ENCODE data around the gene LMTK3. TPM values are rescaled to one million over a fixed set of nuclear protein-coding genes. Genes with fewer than 3 reads are reported as not detected.

Gene LMTK3
- total RNA-seq, 1 donor from 2014 or later = not detected

DNA sequence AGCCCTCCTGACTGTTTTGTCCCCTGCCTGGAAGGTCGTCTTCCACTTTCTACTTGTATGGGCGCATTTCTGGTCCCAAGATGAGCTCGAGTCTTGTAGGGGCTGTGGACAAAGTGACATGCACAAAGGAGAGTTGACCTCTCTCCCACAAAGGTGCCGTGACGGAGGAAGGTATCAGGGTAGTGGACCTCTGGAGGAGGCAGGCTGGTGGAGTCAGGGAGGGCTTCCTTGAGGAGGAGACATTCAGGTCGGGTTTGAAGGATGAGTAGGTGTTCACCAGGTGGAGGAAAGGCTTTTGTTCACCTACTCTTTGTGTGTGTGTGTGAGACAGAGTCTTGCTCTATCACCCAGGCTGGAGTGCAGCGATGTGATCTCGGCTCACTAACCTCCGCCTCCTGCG is 40.8 kb downstream of the LMTK3 start:
- no peak for DNase-seq (ENCODE audit: low spot score)

DNA sequence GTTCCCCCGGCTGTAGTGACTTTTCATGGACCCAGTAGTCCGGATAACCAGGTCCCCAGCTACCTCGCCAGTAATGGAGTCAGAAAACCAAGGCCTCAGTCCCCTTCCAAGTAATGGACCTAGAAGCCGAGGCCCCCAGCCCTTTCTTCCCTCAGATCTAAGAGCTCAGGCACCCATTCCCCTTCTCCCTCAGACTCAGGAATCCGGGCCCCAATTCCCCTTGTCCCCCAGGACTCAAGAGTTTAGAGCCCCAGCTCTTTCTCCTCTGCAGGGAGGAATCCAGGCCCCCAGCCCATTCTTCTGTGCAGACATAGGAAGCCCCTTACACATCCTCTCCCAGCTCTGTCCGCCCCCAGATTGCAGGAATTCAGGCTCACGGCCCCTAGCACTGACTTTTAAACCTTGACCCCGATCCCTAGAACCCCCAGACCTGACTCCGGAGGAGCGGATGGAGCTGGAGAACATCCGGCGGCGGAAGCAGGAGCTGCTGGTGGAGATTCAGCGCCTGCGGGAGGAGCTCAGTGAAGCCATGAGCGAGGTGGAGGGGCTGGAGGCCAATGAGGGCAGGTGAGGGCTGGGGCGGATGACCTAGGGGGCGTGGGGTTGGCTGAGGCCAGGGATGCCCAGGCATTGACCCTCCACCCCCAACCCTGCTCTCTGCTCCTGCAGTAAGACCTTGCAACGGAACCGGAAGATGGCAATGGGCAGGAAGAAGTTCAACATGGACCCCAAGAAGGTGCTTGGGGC is 41.5 kb downstream of the LMTK3 start:
- no peak for DNase-seq (ENCODE audit: low spot score)

DNA sequence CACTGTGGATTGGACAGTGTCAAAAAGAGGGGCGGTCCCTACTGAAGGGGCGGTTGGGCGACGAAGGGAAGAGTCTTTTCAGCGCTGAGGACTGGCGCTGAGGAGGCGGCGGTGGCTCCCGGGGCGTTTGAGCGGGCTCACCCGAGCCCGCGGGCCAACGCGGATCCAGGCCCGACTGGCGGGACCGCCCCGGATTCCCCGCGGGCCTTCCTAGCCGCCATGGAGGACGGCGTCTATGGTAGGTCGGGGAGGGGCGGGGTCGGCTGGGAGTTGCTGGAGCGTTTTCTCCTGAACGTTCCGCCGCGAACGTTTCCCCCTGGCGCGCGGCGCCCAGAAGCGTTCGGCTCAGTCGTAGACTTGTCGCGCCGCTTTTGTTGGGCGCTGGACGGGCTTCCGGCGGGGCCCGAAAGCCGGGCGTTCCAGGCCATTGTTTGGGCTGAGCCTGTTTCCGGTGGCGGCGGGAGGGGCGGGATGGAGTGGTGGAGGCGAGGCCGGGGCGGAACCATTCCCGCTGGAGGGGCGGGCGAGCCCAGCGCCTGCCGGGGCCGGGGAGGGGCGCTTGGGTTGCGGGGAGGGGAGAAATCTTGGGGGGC is 42.2 kb downstream of the LMTK3 start, which contains the start of gene CYTH2:
Gene CYTH2 (plus strand): TSS at position 81 of the 593 bp plus-strand sequence. CDS start 139 bp downstream, at position 220.
- DNase-seq (ENCODE audit: low spot score) = peak; percentile 90

DNA sequence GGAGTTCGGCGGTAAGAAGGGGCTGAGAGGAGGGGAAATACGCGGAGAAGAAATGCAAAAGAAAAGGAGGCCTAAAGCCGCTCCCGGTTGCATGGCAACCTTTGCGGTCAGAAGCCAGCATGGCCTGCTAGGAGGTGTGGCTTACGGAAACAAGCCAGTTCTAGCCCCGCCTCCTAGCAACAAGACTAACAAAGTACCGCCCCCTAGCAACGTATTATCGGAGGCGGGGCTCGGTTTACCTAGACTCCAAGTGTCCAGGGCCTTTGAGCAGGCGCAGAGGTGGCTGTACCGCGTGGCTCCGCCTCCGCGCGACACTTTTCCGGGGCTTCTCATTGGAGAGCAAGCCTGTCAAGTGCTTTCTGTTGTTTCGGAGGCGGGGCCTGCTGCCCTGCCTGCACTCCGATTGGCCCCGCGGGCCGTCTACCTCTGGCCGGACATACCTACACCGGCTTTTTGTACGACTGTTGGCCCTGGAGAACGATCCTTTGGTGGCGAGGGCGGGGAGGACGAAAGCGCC is 42.8 kb downstream of the LMTK3 start:
- DNase-seq (ENCODE audit: low spot score) = peak; percentile 100

DNA sequence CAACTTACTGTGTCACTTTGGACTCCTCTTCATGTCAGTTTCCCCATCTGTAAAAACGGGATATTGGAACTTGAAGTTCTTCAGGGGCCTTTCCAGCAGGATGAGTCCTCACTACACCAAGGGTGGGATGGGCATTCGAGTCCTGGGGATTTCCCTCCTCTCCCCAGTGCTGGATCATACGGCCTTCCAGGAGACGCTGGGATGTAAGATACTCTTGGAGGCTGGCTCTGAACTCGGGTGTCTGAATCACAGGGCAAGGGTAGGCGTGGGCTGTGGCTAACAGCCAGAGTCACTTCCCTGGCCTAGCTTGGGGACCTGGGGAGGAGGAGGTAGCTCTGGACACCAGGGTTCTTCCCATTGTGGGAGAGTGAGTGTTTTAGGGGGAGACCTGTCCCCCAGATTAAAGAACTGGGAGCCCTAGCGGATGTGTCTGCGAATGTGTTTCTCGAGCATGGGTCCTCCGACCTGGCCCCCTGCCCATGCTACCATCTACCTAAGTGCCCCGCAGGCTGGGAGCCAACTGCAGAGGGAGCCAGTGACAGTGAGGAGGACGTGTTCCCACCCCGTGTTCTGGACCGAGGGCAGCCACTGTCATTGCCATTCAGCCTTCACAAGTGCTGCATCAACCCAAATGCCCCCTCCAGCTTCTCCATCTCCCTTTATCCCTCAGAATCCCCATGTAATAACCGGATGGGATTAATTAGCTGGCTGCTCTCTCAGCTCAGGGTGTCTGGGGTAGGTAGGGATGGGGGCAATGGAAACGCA is 44.9 kb downstream of the LMTK3 start:
- DNase-seq (ENCODE audit: low spot score) = no peak

DNA sequence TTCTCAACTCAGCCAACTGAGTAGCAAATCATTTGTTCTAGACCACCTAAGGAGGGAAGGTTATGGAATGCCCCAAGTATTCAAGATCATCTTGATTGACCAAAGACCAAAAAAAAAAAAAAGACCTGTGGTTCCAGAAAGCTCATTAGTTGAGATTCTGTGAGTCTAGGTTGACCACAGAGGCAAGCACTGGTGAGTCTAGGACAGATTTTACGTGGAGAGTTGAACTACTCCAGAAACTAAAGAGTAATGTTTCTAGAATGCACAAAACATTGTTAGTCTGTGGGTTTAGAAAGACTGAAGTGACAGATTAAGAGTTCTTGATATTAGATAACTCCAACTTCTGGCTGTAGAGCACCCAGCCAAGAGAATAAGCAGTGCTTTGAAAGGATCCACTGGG is 46.4 kb downstream of the LMTK3 start:
- no peak for DNase-seq (ENCODE audit: low spot score)

DNA sequence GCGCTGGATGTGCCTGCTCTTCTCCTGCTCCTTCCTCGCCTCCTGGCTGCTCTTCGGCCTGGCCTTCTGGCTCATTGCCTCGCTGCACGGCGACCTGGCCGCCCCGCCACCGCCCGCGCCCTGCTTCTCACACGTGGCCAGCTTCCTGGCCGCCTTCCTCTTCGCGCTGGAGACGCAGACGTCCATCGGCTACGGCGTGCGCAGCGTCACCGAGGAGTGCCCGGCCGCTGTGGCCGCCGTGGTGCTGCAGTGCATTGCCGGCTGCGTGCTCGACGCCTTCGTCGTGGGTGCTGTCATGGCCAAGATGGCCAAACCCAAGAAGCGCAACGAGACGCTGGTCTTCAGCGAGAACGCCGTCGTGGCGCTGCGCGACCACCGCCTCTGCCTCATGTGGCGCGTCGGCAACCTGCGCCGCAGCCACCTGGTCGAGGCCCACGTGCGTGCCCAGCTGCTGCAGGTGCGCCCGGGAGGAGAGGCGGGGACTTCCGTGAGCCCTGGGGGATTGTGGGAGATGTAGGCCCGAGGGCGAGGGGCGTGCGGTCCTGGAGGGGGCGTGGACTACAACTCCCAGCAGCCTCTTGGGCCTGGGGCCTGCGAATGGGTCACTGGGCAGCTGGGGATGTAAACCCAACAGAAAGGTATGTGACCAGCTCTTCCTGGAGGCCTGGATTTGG is 49.5 kb downstream of the LMTK3 start:
- DNase-seq (ENCODE audit: low spot score) = no peak

DNA sequence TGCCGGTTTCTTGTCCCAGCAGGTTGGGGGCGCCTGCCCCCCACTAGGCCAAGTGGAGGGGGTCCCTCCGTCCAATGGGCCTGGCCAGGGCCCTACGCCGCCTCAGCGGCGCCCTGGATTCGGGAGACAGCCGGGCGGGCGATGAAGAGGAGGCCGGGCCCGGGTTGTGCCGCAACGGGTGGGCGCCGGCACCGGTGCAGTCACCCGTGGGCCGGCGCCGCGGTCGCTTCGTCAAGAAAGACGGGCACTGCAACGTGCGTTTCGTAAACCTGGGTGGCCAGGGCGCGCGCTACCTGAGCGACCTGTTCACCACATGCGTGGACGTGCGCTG is 50.0 kb downstream of the LMTK3 start:
- DNase-seq (ENCODE audit: low spot score) = no peak

DNA sequence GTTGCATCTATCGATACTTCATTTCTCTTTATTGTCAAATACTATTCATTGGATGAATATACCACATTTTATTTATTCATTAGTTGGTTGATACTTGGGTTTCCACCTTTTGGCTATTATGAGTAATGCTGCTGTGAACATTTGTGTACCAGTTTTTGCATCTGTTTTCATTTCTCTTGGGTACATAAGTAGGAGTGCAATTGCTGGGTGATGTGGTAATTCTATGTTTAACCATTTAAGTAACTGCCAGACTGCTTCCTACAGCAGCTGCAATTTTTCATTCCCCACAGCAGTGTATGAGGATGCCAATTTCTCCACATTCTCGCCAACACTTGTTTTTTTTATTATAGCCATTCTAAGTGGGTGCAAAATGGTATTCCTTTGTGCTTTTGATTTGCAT is 53.6 kb downstream of the LMTK3 start:
- no peak for DNase-seq (ENCODE audit: low spot score)

DNA sequence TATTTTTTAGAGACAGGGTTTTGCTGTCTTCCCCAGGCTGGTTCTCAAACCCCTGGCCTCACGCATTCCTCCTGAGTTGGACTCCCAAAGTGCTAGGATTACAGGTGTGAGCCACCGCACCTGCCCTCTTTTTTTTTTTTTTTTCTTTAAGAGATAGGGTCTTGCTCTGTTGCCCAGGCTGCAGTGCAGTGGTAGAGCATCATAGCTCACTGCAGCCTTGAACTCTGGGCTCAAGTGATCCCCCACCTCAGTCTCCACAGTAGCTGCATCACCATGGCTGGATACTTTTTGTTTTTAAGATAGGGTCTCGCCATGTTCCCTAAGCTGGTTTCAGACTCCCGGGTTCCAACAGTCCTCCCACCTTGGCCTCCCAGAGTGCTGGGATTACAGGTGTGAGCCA is 54.8 kb downstream of the LMTK3 start:
- DNase-seq (ENCODE audit: low spot score) = no peak

DNA sequence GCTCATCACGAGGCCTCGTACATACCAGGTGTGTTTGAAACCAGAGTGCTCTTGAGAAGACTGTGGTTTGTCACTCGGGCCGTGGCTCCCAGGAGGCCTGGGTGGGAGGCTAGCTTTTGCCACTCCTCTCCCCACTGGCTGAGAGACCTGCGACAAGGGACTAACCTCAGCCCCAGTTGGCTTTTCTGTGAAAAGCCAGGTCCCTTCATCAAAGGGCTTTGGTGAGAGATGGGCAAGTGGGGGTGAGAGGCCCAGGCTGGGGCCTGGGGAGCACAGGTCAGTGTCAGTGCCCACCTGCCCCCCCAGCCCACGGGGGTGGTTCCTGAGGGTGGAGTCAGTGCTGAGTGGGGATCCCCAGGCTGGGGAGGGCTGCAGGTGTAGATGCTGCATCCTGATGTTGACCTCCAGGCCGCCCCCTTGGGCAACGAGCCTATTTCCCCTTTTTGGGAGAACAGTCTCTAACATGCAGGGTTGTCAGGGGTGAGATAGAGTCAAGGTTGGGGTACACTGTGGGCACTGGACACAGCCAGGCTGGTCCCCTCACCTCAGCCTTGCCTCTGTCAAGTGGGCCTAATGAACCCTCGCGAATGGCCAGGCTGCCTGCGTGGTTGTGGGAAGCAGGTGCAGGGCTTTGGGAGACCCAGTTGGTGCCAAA is 55.6 kb downstream of the LMTK3 start:
- no peak for DNase-seq (ENCODE audit: low spot score)

DNA sequence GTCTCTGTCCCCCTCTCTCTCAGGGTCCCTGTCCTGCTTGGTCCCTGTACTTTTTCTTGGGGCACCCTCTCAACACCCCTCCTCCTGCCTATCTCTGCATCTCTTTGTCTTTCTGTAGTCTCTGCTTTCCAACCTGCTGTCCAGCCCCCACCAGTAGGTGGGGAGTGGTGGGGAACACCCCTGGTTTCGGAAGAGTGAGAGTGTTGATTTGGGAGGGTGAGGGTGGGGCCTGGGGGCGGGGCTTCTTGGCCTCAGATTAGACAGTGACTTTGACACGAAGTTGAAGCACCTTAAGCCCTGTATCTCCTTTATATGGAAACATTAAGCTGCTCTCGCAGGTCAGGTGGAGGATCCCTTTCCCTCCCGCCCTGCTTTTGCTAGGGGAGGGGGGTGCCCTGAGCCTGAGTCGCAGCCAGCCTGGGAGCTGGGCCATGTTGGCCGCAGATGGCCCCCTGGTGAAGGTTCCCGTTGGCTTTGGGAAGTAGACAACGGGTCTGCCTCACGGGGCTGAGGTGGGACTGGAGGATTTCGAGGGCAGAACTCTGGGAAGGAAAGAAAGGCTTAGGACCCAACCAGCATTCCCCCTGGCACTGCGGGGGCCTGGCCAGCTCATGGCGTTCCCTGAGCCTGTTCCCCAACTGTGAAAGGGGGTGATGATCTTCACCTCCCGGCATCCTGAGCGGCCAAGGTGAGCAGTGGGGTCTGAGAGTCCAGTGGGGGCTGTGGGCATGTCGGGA is 56.3 kb downstream of the LMTK3 start, which contains the start of gene KCNJ14:
Gene KCNJ14 (plus strand): TSS at position 404 of the 737 bp plus-strand sequence. CDS start 6,151 bp downstream, outside the sequence.
- DNase-seq (ENCODE audit: low spot score) = no peak

DNA sequence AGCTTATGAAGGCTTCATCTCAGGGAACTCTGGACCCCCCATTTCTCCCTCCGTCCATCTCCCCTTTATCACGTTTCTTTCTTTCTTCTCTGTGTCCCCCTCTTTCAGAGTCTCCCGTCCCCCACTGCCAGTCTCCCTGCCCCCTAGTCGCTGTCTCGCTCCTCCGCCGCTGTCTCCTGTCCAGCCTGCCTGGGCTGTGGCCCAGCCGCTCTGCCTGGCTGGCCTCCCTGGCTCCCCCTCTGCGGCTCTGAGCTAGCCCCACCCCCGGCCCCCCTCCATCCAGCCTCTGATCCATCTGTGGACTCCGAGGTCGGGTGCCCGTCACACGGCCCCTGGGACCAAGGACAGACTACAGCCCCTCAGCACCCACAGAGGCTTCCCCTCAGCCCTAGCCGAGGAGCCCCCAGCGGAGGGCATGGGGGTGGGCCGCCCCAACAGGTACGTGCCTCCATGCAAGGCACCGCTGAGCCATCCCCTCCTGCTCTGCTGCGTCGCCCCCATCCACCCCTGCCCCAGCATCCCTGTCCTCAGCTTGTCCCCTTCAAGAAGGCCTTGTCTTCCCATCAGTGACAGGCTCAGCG is 57.4 kb downstream of the LMTK3 start:
- DNase-seq (ENCODE audit: low spot score) = no peak

DNA sequence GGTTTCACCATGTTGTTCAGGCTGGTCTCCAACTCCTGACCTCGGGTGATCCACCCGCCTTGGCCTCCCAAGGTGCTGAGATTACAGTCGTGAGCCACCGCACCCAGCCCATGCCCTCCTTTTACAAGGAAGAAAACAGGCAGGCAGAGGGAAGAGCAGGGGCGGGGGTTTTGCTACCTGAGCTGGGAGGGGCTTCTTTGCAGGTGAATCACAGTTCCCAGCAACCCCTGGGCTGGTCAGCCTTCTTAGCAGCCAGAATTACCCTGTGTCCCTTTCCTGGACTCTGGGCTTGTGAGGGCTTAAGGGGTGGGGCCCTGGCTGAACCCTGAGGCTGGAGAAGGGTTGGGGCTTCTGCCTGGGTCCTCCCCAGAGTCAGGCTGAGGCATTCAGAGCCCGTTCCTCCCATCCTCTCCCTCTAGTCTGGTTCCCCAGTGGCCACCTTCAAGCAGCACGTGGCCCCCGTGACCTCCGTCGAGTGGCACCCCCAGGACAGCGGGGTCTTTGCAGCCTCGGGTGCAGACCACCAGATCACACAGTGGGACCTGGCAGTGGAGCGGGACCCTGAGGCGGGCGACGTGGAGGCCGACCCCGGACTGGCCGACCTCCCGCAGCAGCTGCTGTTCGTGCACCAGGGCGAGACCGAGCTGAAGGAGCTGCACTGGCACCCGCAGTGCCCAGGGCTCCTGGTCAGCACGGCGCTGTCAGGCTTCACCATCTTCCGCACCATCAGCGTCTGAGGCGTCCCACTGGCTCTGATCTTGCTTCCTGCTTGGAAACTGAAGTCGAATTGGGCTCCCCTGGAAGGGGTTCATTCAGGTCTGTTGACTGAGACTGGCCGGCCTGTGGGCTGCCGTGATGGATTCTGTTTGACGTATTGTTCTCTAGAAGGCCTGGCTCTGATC is 59.1 kb downstream of the LMTK3 start:
- no peak for DNase-seq (ENCODE audit: low spot score)

DNA sequence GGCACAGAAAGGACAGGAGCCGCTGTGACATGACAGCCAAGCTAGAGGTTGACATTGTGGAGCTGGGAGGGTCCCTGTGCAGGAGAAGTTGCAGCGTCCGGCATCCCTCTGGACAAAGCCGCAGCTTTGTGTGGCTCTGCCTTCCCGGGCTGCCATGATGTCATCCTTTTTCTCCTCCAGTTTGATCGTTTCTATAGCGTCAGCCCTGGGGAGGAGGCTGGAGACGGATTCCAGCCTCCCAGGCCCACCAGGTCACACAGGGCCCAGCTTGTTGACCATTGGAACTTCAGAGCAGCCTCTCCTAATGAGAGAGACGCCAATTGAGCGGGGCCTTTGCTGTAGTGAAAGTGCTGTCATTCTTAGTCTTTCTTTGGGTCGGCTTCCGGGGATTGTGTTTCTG is 60.0 kb downstream of the LMTK3 start:
- no peak for DNase-seq (ENCODE audit: low spot score)

DNA sequence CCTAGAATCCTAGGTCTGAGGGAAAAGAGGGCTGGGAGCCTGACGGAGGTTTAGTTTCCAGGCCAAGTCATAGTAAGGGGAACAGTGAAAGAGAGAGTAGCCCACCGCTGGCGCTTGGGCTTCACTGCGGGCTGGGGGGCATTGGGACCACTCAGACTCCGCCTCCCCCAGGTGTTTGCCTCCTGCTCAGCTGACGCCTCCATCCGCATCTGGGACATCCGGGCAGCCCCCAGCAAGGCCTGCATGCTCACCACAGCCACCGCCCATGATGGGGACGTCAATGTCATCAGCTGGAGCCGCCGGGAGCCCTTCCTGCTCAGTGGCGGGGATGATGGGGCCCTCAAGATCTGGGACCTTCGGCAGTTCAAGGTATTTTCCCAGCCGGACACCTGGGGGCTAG is 60.8 kb downstream of the LMTK3 start:
- no peak for DNase-seq (ENCODE audit: low spot score)

DNA sequence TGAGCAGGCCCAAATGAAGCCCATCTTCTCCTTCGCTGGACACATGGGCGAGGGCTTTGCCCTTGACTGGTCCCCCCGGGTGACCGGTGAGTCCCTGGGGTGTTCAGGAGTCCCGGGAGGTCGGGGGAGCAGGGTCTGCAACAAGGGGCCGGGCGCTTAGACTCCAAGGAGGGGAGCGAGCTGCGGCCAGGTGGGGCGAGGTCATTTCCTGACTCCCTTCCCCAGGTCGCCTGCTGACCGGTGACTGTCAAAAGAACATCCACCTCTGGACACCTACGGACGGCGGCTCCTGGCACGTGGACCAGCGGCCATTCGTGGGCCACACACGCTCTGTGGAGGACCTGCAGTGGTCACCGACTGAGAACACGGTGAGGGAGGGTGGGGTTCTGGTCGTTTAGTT is 61.2 kb downstream of the LMTK3 start:
- DNase-seq (ENCODE audit: low spot score) = no peak

DNA sequence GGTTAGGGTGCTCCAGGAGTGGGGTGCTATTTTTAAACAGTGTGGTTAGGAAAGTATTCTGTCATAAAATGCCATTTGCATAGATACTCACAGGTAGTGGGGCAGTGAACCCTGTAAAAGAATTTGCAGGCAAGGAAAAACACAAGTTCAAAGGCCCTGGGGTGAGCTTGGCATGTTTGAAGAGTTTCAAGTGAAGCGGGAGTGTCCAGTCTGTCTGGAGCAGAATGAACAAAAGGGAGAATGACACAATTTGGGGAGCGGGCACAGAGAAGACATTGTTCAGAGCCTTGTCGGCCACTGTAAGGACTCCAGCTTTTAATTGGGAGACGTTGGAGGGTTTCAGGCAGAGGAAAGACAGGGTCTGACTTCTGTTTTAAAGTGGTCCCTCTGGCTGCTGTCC is 63.1 kb downstream of the LMTK3 start:
- DNase-seq (ENCODE audit: low spot score) = no peak

DNA sequence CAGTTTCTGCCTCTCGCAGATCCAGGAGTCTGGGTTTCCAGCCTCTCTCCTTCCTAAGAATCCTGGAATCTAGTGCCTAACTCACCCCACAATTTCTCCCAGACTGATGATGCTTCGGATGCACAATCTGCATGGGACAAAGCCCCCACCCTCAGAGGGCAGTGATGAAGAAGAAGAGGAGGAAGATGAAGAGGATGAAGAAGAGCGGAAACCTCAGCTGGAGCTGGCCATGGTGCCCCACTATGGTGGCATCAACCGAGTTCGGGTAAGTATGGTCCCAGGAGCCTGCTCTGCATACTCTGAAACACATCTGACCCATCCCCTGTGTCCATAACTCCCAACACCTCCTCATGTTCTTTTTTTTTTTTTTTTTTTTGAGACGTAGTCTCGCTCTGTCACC is 65.1 kb downstream of the LMTK3 start:
- no peak for DNase-seq (ENCODE audit: low spot score)

All from umbilical cord (tissue), 2 donors.